ENCODE measurements around the gene FARS2. TPM values are rescaled to one million over a fixed set of nuclear protein-coding genes. Genes with fewer than 3 reads are reported as not detected.

Gene FARS2
- total and polyA plus RNA-seq, 2 donors (not counting 3 experiments of a cell fraction or from before 2014, with no cell fraction given) = 20.2 to 20.5 TPM

DNA sequence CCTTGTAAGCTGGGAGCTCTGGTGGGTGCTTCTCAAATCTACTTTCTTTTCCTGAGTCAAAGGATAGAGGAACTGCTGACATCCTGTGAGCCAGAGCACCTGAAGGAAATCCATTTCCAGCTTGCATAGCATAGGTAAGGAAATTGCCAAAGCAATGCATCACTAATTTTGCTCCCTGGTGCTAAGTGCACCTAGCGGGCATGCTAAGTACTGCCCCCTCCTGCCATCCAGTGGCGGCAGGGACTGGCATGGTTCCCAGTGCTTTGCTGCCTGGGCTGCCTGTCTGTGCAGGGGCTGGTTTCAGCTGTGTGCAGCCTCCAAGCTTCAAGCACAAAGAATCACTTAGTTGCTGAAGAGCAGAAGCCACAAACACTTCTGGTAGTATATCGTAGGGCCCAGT is 63.9 kb downstream of the FARS2 start:
- Histone ChIP-seq H3K79me2 (ENCODE audit: control insufficient read depth, insufficient read depth, low read length) (no peaks in the 10 kb centered on the region), H3K9ac (replicated peaks; ENCODE audit: extremely low read depth, insufficient read depth, low read length) (no peak overlapping the region), H3K4me2 (ENCODE audit: insufficient read depth, low read length) (no peak overlapping the region), H3K27ac (ENCODE audit: insufficient read depth, low read depth, low read length) (no peak overlapping the region), H3K4me3 (replicated peaks in 1 of 3; ENCODE audit: insufficient read depth in 1 of 3, low read depth in 1 of 3, low read length in 3 of 3) (no peak overlapping the region), H3K27me3 (ENCODE audit: control insufficient read depth in 2 of 2, insufficient read depth in 2 of 2, low read length in 2 of 2) (no peaks in the 10 kb centered on the region), H3K4me1 (ENCODE audit: control insufficient read depth, extremely low read depth, insufficient read depth, low read length) (no peaks in the 10 kb centered on the region), H2AFZ (ENCODE audit: low read depth, low read length) (no peak overlapping the region), H3K9me3 (replicated peaks; ENCODE audit: control insufficient read depth, insufficient read depth, low read length) (no peaks in the 10 kb centered on the region), H3K36me3 (ENCODE audit: control insufficient read depth in 2 of 2, extremely low read depth in 1 of 2, insufficient read depth in 2 of 2, low read length in 2 of 2) (no peaks in the 10 kb centered on the region), H3K9me1 (replicated peaks; ENCODE audit: control insufficient read depth, extremely low read depth, insufficient read depth, low read length) (no peaks in the 10 kb centered on the region), H4K20me1 (replicated peaks; ENCODE audit: control insufficient read depth, extremely low read depth, insufficient read depth, low read length) (no peaks in the 10 kb centered on the region)
- CTCF ChIA-PET = no interaction called here
- intact Hi-C loops (cut with micrococcal nuclease) (no loop called here), dilution Hi-C loops (cut with MboI; ENCODE audit: extremely low pct_ligation_motif_present, low sequenced_read_pairs) (no loop called here)
- no TSS peak for BruUV-seq (replicated peaks)
- POLR2A ChIA-PET = no interaction called here
- TF ChIP-seq MYC (IDR thresholded peaks at IDR 0.05; ENCODE audit: low read depth, low read length) (no peak), POLR2A (IDR thresholded peaks at IDR 0.05; ENCODE audit: low read depth, low read length) (no peak), EZH2 (IDR thresholded peaks at IDR 0.05; ENCODE audit: borderline replicate concordance, low read depth, low read length, severe bottlenecking) (no peak), JUN (IDR thresholded peaks at IDR 0.05; ENCODE audit: borderline replicate concordance, insufficient read depth, insufficient read length, low read depth) (no peak), FOS (IDR thresholded peaks at IDR 0.05; ENCODE audit: borderline replicate concordance, insufficient read depth, low read length) (no peak), CTCF (IDR thresholded peaks at IDR 0.05; ENCODE audit: extremely low read depth in 1 of 2, insufficient read depth in 1 of 2, low read depth in 1 of 2, low read length in 2 of 2) (no peak), POLR2AphosphoS5 (IDR thresholded peaks at IDR 0.05; ENCODE audit: insufficient read depth, low read depth, low read length) (no peak), GATA2 (IDR thresholded peaks at IDR 0.05; ENCODE audit: insufficient read depth, insufficient read length, low read depth, low read length) (no peak)
- TF ChIP-seq, protein P1, sequence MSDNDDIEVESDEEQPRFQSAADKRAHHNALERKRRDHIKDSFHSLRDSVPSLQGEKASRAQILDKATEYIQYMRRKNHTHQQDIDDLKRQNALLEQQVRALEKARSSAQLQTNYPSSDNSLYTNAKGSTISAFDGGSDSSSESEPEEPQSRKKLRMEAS (IDR thresholded peaks at IDR 0.05; ENCODE audit: insufficient read depth, insufficient read length) = no peak
- no peak for FAIRE-seq
- DNase-seq (ENCODE audit: low read depth, low spot score) = no peak
